ENCODE data around the gene IFT88.

The IFT88 gene

DNA sequence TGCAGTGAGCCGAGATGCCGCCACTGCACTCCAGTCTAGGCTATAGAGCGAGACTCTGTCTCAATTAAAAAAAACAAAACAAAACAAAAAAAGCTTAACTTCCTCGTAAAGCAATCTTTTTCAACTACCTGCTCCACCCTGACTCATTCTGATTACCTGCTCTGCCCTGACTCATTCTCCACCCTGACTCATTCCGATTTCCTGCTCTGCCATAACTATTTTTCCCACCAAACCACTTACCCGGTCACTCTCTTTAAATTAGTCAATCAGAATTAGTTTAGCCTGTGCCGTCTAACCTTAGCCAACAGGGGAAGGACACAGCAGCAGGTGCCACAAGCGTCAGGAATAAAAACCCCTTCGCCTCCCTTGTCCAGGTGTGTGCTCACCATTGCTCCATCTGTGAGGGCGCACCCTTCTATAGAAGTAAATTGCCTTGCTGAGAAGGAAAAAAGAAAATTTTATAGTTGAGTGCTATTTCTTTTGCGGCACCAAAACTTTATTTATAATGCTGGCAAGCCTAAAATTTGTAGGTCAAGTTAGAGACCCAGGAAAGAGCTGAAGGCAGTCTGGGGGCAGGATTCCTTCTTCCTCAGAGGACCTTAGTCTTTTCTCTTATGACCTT, 1.7 kb upstream of the IFT88 start:
- Histone ChIP-seq H3K79me2 (ENCODE audit: insufficient read depth, low read length) (no peaks in the 10 kb centered on the region), H3K9me2 (replicated peaks; ENCODE audit: insufficient read depth, low read length) (no peaks in the 10 kb centered on the region), H3K9me3 (ENCODE audit: insufficient read depth, low read length) (peaks cover 6% of the 10 kb centered on the region; the same call in 1 of the 2 replicates), H4K20me1 (ENCODE audit: low read depth, low read length) (no peaks in the 10 kb centered on the region), H3K36me3 (ENCODE audit: low read length) (no peaks in the 10 kb centered on the region), H3F3A (ENCODE audit: insufficient read depth) (0 out of 2 replicates have a peak, but pooled peaks cover 3% of the 10 kb centered on the region), H3K4me3 (ENCODE audit: insufficient read depth, low read length, poor library complexity, severe bottlenecking) (no peak overlapping the region), H3K9ac (ENCODE audit: low read length) (no peak overlapping the region), H2AFZ (ENCODE audit: low read depth, low read length, severe bottlenecking) (no peak overlapping the region), H3K4me2 (ENCODE audit: low read depth, low read length, poor library complexity, severe bottlenecking) (no peak overlapping the region), H3K27ac (ENCODE audit: low read depth, low read length) (no peak overlapping the region), H3K27me3 (ENCODE audit: low read length) (no peaks in the 10 kb centered on the region)
- TF ChIP-seq EZH2phosphoT487 (conservative IDR thresholded peaks at IDR 0.05; ENCODE audit: low read length), result no peak
- TF ChIP-seq, protein P1, sequence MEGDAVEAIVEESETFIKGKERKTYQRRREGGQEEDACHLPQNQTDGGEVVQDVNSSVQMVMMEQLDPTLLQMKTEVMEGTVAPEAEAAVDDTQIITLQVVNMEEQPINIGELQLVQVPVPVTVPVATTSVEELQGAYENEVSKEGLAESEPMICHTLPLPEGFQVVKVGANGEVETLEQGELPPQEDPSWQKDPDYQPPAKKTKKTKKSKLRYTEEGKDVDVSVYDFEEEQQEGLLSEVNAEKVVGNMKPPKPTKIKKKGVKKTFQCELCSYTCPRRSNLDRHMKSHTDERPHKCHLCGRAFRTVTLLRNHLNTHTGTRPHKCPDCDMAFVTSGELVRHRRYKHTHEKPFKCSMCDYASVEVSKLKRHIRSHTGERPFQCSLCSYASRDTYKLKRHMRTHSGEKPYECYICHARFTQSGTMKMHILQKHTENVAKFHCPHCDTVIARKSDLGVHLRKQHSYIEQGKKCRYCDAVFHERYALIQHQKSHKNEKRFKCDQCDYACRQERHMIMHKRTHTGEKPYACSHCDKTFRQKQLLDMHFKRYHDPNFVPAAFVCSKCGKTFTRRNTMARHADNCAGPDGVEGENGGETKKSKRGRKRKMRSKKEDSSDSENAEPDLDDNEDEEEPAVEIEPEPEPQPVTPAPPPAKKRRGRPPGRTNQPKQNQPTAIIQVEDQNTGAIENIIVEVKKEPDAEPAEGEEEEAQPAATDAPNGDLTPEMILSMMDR (IDR thresholded peaks at IDR 0.05; ENCODE audit: insufficient read depth, low read length, poor library complexity, severe bottlenecking), result no peak

DNA sequence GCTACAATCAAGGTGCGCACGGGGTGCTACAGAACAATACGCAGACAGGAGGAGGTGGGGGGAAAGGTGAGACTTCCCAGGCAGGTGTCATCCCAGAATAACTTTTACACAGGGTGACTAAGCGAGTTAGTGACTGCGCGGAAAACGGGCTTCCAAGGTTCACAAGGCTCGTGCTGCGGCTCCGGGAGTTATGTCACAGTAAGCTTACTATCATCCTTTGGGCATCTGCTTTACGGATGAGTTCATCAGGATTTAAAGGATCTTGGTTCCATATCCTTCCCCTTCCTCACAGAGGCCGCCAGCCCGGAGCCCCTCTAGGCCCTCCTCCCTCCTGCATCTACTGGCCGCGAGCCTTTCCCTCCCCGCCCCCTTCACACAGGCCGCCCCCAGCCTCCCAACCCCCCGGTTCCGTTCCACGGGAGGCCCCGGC, 474 bp upstream of the IFT88 start:
- H3K9me3 ChIP-seq (ENCODE audit: insufficient read depth, low read length), result peaks cover 6% of the 10 kb centered on the region; the same call in 1 of the 2 replicates
- peak overlapping the region; percentile 72 for H3K9ac ChIP-seq (ENCODE audit: low read length)
- H3K36me3 ChIP-seq (ENCODE audit: low read length), result no peaks in the 10 kb centered on the region
- no peaks in the 10 kb centered on the region for H3K79me2 ChIP-seq (ENCODE audit: insufficient read depth, low read length)
- no peaks in the 10 kb centered on the region for H3K9me2 ChIP-seq (replicated peaks; ENCODE audit: insufficient read depth, low read length)
- H3K4me3 ChIP-seq (ENCODE audit: insufficient read depth, low read length, poor library complexity, severe bottlenecking), result peak overlapping the region; percentile 66
- no peaks in the 10 kb centered on the region for H3K27me3 ChIP-seq (ENCODE audit: low read length)
- H2AFZ ChIP-seq (ENCODE audit: low read depth, low read length, severe bottlenecking), result peak overlapping the region; percentile 73
- peak overlapping the region; percentile 95 for H3K4me2 ChIP-seq (ENCODE audit: low read depth, low read length, poor library complexity, severe bottlenecking)
- no peak for TF ChIP-seq EZH2phosphoT487 (conservative IDR thresholded peaks at IDR 0.05; ENCODE audit: low read length)
- TF ChIP-seq, protein P1 (IDR thresholded peaks at IDR 0.05; ENCODE audit: insufficient read depth, low read length, poor library complexity, severe bottlenecking), result no peak
- 0 out of 2 replicates have a peak, but pooled peaks cover 3% of the 10 kb centered on the region for H3F3A ChIP-seq (ENCODE audit: insufficient read depth)
- peak overlapping the region; percentile 58 for H3K27ac ChIP-seq (ENCODE audit: low read depth, low read length)
- no peaks in the 10 kb centered on the region for H4K20me1 ChIP-seq (ENCODE audit: low read depth, low read length)

DNA sequence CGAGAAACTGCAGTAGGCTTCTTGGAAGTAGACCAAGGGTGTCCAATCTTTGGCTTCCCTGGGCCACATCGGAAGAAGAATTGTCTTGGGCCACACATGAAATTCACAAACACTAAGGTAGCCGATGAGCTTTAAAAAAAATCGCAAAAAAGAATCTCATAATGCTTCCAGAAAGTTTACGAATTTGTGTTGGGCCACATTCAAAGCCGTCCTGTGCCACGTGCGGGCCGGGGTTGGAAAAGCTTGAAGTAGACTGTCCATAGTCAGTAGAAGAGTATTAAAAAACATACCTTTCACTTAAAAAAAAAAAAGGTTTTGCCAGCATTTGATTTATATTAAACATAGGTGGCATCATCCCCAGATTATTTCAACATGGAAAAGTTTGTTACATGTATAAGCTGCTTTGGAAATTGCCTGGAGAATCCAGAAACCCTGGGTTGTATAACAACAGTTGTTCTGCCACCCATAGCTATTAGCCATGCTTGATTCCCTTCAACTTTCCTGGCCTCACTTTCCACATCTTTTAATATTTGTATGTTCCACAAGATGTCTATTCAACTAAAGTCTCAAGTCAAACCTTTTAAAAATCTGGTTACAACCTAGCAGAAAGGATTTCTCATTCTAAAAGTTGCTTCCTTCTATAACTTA, 1.0 kb downstream of the IFT88 start:
- Histone ChIP-seq H3K4me2 (ENCODE audit: low read depth, low read length, poor library complexity, severe bottlenecking) (peak overlapping the region; percentile 95), H2AFZ (ENCODE audit: low read depth, low read length, severe bottlenecking) (peak overlapping the region; percentile 95), H3F3A (ENCODE audit: insufficient read depth) (0 out of 2 replicates have a peak, but pooled peaks cover 3% of the 10 kb centered on the region), H3K4me3 (ENCODE audit: insufficient read depth, low read length, poor library complexity, severe bottlenecking) (peak overlapping the region; percentile 66), H3K9me3 (ENCODE audit: insufficient read depth, low read length) (peaks cover 6% of the 10 kb centered on the region; the same call in 1 of the 2 replicates), H3K36me3 (ENCODE audit: low read length) (no peaks in the 10 kb centered on the region), H3K9me2 (replicated peaks; ENCODE audit: insufficient read depth, low read length) (no peaks in the 10 kb centered on the region), H3K27me3 (ENCODE audit: low read length) (no peaks in the 10 kb centered on the region), H3K79me2 (ENCODE audit: insufficient read depth, low read length) (no peaks in the 10 kb centered on the region), H4K20me1 (ENCODE audit: low read depth, low read length) (no peaks in the 10 kb centered on the region), H3K9ac (ENCODE audit: low read length) (peak overlapping the region; percentile 72), H3K27ac (ENCODE audit: low read depth, low read length) (no peak overlapping the region; the same call in 1 of the 2 replicates)
- no peak for TF ChIP-seq EZH2phosphoT487 (conservative IDR thresholded peaks at IDR 0.05; ENCODE audit: low read length)
- TF ChIP-seq, protein P1 (IDR thresholded peaks at IDR 0.05; ENCODE audit: insufficient read depth, low read length, poor library complexity, severe bottlenecking), result no peak

All from SU-DHL-6 (cell line).